NCI-H2029 treated with DMSO at 0.1 percent for 48 hours (cell line): Measurements from ENCODE around the gene PHKB.
"Not testable (repeated sequence)": the region's sequence is repeated elsewhere in the genome, so short reads cannot be mapped to it uniquely, and the experiment has no call there.

Experiments
- DNase-seq: peaks from one replicate; lab custom pipeline; 2025; lab: John Stamatoyannopoulos, UW

The PHKB gene

GRCh38 chr16:47460711-47461597, at the start of gene PHKB, which contains the start of gene ITFG1:
Gene PHKB, plus strand, starts transcription at chr16:47461331. Its CDS starts 20 bp downstream, at chr16:47461351.
Gene ITFG1, minus strand, starts transcription at chr16:47461063. Its CDS starts 18 bp downstream, at chr16:47461045.
- peak; percentile 14 for DNase-seq

GRCh38 chr16:47413041-47413440, 48.1 kb upstream of the PHKB start:
- no peak for DNase-seq

GRCh38 chr16:47416869-47417268, 44.3 kb upstream of the PHKB start:
- DNase-seq = no peak

- DNase-seq = no peak
Observed at GRCh38 chr16:47424846-47425245, 36.3 kb upstream of the PHKB start.

GRCh38 chr16:47426806-47427205, 34.3 kb upstream of the PHKB start:
- no peak for DNase-seq

- no peak for DNase-seq
Observed at GRCh38 chr16:47431960-47432359, 29.2 kb upstream of the PHKB start.

GRCh38 chr16:47434274-47434673, 26.9 kb upstream of the PHKB start:
- DNase-seq = not testable (repeated sequence)

- not testable (repeated sequence) for DNase-seq
Observed at GRCh38 chr16:47440066-47440465, 21.1 kb upstream of the PHKB start.

- DNase-seq = not testable (repeated sequence)
Observed at GRCh38 chr16:47442884-47443283, 18.2 kb upstream of the PHKB start.

- no peak for DNase-seq
Observed at GRCh38 chr16:47446431-47446830, 14.7 kb upstream of the PHKB start.

- DNase-seq = no peak
Observed at GRCh38 chr16:47448830-47449575, 12.1 kb upstream of the PHKB start.

GRCh38 chr16:47449788-47450187, 11.3 kb upstream of the PHKB start:
- no peak for DNase-seq

- DNase-seq = no peak
Observed at GRCh38 chr16:47458331-47458730, 2.8 kb upstream of the PHKB start.

GRCh38 chr16:47459603-47460002, 1.5 kb upstream of the PHKB start:
- no peak for DNase-seq

GRCh38 chr16:47460359-47460710, 796 bp upstream of the PHKB start:
- no peak for DNase-seq

GRCh38 chr16:47461598-47462266, 601 bp downstream of the PHKB start:
- DNase-seq = no peak

- DNase-seq = no peak
Observed at GRCh38 chr16:47463771-47464624, 2.9 kb downstream of the PHKB start.

- DNase-seq = no peak
Observed at GRCh38 chr16:47465919-47466630, 4.9 kb downstream of the PHKB start.

- DNase-seq = no peak
Observed at GRCh38 chr16:47467501-47467900, 6.4 kb downstream of the PHKB start.

GRCh38 chr16:47468070-47468689, 7.0 kb downstream of the PHKB start:
- not testable (repeated sequence) for DNase-seq
